HG03159 (cell line): ENCODE results near the gene HELZ2.
"Not testable (repeated sequence)": the region's sequence is repeated elsewhere in the genome, so short reads cannot be mapped to it uniquely, and the experiment has no call there.

Source experiments
- ATAC-seq: cut with Tn5 transposase; IDR thresholded peaks from one replicate; pipeline ENCODE4 v1.9.1; 2021; ENCODE audit warnings: mild to moderate bottlenecking, moderate library complexity; ENCODE audit not compliant: unreplicated experiment

HELZ2 gene

GRCh38 chr20:63565699-63566335 lies 8.2 kb downstream of the HELZ2 start:
- ATAC-seq, result no peak

GRCh38 chr20:63565021-63565698 lies 8.9 kb downstream of the HELZ2 start:
- ATAC-seq, result no peak

DNA sequence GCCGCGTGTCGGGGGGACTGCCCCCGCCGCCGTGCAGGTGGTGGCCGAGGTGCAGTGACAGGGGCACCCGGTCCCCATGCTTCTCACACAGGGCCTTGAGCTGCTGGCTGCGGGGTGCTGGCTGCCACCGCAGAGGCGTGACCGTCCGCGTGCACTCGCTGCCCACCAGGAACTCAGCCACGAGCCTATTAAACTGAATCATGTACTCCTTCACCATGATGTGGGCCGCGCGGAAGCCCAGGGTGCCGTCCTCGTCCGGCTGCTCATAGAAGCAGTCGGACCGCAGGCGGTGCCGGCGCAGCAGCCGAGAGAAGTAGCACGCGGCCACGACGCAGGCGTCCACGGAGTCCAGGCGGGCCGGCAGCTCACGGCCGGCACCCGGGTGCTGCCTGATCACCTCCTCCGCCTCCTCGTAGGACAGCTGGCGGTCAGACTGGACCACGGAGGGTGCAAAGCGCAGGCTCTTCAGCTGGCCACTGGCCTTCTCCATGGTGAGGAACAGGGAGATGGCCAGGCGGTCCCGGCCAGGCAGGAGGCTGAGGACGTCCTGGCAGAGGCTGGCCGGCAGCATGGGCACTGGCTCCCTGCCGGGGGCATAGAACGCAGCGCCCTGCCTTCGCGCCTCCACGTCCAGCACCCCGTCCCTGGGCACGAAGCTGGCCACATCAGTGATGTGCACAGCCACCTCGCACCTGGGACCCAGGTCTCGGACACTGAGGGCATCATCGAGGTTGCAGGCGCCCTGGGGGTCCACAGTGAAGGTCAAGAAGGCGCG lies 9.8 kb downstream of the HELZ2 start:
- ATAC-seq, result no peak

DNA sequence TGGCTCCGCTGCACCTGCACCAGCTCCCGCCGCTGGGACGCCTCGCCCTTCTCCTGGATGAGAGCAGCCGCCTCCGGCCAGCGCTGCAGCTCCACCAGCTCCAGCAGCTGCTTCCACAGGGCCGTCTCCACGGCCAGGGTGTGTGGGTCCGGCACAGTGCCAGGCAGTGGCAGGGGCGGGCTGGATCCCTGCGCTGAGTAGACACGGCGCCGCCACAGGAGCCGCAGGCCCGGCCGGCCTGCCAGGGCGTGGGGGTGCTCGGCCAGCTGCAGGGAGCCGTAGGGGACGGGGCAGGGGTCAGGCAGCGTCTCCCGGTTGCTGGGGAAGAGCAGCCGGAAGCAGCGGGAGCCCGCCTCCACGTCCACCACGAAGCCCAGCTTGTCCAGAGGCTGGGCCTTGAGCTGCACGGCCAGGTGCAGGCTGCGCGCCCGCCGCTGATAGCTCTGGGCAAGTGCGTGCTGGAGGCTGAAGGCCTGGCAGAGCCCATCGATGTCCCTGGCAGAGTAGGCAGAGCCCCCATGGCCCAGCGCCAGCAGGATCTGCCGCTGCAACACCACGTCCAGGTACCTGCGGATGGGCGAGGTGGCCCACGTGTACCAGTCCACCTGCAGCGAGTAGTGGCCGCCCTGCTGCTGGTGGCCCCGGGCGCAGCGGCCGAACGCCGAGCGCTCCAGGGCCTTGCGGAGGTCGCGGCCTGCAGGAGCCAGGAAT lies 10.7 kb downstream of the HELZ2 start:
- ATAC-seq, result no peak

- ATAC-seq, result no peak
Observed at GRCh38 chr20:63562461-63563224, 11.4 kb downstream of the HELZ2 start.

DNA sequence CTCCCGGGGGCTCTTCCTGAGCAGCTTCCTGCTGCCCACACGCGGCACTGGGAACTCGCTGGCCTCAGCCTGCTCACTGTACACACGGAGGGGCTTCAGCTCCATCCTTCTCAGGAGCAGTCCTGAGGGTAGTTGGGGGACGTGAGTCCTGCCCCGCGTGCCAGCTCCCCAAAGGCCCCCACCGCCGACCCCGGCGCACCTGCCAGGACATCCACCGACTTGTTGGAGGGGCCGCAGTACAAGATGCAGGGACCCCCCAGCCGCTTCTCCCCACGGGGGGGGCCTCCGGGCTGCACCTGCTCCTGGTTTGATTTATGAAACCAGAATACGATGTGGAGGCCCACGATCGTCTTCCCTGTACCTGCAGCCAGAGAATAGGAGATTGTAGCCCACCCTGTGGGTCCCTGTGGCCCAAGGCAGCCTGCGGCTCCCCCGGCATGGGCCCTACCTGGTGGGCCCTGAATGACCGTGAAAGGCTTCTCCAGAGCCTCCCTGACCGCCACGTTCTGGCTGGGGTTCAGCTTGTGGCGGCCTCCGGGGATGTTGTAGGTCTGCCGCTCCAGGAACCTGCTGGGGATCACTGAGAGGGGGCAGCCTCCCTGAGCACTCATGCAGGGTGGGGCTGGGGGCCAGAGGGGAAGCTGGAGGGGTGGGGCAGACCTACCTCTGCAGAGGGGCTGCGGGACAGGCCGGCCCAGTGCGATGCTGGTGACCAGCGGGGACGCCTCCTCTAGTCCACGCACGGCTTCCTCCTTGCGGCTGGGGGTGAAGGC lies 12.2 kb downstream of the HELZ2 start:
- ATAC-seq, result no peak

DNA sequence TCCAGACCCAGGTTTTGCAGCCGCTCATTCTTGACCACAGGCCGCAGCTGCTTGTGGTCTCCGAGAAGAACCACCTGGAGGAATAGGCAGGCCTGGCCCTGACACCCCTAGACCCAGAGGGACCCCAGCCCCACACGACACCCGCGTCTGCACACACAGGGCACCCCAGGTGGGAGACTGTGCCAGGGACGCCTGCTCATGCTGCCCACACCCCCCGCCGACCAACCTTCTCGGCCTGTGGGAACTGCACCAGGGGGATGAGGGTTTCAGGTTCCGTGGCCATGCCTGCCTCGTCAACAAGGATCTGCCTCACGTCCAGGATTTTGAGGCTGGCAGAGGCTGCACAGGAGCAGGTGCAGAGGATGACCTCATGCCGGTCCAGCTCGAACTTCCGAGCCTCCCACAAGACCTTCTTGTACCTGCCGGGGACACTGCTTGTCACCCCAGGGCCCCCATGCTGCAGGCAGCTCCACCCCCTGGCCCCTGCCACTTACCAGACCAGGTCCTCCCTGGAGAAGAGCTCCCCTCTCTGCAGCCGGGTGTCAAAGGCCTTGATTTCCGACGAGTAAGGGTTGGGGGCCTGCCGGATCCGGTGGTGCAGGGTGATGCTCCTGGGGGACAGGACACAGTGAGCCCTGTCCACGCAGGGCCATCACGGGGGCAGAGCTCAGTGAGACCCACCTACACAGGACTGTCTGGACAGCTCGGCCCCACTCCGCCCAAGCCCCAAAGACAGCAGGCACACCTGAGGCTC lies 13.0 kb downstream of the HELZ2 start:
- ATAC-seq, result no peak

- no peak for ATAC-seq
Observed at GRCh38 chr20:63560333-63560805, 13.7 kb downstream of the HELZ2 start.

DNA sequence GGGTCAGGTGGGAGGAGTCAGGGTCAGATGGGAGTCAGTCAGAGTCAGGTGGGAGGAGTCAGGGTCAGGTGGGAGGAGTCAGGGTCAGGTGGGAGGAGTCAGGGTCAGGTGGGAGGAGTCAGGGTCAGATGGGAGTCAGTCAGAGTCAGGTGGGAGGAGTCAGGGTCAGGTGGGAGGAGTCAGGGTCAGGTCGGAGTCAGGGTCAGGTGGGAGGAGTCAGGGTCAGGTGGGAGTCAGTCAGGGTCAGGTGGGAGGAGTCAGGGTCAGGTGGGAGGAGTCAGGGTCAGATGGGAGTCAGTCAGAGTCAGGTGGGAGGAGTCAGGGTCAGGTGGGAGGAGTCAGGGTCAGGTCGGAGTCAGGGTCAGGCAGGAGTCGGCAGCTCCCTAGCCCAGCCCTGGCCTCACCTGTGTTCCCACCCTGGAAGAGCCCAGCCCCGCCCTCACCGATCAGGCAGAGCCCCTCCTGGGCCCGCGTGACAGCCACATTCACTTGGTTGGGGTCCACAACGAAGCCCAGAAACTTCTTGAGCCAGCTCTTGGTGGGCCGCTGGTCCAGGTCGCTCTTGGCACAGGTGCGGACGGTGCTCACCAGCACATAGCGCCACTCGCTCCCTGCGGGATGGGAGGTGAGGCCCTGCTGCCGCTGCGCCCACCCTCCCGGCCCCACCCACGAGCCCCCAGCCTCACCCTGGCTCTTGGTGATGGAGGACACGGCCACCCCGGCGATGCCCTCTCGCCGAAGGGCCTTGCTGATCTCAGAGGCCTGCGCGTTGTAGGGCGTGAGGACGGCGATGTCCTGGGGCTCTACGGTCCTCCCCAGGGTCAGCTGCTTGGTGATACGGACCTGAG lies 14.3 kb downstream of the HELZ2 start:
- ATAC-seq, result not testable (repeated sequence)

DNA sequence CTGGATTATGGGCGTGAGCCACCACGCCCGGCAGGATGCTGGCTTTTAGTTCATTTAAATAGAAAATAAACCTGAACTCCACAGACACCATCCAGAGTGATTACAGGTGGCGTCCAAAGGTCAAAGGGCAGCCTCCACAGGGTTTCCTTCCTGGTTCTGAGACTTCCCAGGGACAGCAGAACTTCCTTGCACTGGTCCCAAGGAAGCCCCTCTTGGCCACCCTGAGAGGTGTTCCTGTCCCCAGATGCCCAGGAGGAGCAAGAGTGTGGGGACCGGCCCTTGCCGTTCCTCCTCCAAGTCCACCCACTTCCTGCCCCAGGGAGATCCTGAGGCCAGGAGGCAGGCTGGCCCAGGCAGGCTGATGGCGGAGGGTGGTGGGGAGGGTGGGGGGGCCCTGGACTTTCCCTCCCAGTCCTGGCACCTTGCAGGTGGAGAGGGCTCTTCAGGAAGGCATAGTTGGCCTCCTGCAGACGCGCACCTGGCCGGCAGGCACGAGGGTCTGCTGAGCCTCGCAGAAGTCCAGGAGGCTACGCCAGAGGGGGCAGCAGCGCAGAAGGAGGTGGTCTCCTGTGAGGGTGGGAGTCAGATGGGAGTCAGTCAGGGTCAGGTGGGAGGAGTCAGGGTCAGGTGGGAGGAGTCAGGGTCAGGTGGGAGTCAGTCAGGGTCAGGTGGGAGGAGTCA lies 15.1 kb downstream of the HELZ2 start:
- no peak for ATAC-seq

DNA sequence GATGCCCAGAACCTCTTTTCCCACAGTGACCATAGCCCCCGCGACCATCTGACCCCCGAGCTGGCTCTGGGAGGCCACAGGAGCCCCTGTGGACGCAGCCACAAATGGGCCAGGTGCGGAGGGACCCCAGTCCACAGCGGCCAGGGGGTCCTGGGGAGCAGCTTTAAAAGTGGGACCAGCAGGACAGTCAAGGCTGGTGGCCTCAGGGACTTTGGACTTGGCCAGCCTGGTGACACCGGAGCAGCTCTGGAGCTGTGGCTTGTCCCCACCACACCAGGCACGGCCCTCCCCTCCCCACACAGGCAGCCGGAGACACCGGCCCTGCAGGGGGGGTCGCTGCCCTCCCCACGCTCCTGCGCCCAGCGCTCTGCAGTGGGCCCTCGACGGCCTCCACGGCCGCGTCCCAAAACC lies 16.6 kb downstream of the HELZ2 start:
- ATAC-seq, result no peak

DNA sequence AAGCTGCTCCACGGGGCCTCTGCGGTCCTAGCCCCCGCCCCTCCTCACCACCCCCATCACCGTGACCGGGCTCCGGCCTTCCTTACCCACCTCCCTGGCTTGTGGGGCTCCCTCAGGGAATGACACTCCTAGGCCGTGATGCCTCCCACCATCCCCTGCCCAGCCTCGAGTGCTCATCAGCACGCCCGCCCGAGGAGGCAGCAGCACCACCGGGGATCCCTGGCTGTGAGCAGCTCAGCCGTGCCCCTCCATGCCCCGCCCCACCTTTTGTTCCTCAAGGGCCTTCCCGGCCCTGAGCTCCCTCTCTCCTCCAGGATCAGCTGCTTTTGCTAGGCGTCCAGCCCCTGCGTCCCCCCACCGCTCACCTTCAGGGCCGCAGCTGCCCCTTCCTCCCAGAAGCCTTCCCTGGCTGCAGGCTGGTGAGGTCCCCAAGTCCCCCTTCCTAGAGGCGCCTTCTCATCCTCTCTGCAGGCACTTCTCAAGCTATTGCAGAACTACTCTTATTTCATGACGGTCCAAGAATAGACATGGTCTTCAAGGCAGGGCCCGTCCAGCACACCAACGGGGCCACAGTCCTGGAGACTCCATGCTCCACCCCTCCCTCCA lies 17.1 kb downstream of the HELZ2 start:
- no peak for ATAC-seq

DNA sequence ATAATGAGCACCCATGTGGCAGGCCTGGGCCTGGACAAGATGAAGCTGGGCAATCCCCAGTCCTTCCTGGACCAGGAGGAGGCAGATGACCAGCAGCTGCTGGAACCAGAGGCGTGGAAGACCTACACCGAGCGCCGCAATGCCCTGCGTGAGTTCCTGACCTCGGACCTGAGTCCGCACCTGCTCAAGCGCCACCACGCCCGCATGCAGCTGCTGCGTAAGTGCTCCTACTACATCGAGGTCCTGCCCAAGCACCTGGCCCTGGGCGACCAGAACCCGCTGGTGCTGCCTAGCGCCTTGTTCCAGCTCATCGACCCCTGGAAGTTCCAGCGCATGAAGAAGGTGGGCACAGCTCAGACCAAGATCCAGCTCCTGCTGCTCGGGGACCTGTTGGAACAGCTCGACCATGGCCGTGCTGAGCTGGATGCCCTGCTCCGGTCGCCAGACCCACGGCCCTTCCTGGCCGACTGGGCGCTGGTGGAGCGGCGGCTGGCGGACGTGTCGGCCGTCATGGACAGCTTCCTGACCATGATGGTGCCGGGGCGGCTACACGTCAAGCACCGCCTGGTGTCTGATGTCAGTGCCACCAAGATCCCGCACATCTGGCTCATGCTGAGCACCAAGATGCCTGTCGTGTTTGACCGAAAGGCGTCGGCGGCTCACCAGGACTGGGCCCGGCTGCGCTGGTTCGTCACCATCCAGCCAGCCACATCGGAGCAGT lies 18.2 kb downstream of the HELZ2 start:
- ATAC-seq, result no peak

- no peak for ATAC-seq
Observed at GRCh38 chr20:63554361-63555278, 19.4 kb downstream of the HELZ2 start.

GRCh38 chr20:63553933-63554290 lies 20.1 kb downstream of the HELZ2 start, which contains the start of gene FNDC11:
Gene FNDC11, plus strand, starts transcription at chr20:63554159. Its CDS starts 1,505 bp downstream, at chr20:63555664.
- ATAC-seq, result peak; percentile 15
